Keratinocyte (primary cell): ENCODE measurements around the gene FTH1.

Source experiments
- CTCF ChIP-seq, 3 experiments: IDR thresholded peaks in 1 of 3; conservative IDR thresholded peaks in 1 of 3; optimal IDR thresholded peaks in 1 of 3; 2 replicates in 2 of 3; 3 replicates in 1 of 3; pipeline versions ENCODE3 to v1.5.1; 2011; ENCODE audit warnings: low read length in 3 of 3, mild to moderate bottlenecking in 3 of 3, moderate library complexity in 2 of 3, control low read depth in 1 of 3, inconsistent platforms in 1 of 3; ENCODE audit not compliant: insufficient read depth in 2 of 3; ENCODE audit errors: extremely low read depth in 1 of 3
- EZH2 ChIP-seq: IDR thresholded peaks from one replicate; pipeline ENCODE4 v1.6.1; 2012; ENCODE audit warnings: inconsistent platforms, mild to moderate bottlenecking, low read length, moderate library complexity

GRCh38 chr11:61959678-61960077 lies 7.8 kb downstream of the FTH1 start:
- TF ChIP-seq CTCF (optimal IDR thresholded peaks at IDR 0.05 in 1 of 3, IDR thresholded peaks at IDR 0.05 in 1 of 3, conservative IDR thresholded peaks at IDR 0.05 in 1 of 3; ENCODE audit: extremely low read depth in 1 of 3, insufficient read depth in 2 of 3, low read length in 3 of 3), result no peak
- no peak for TF ChIP-seq EZH2
